NCI-H1048 (cell line): Measurements from ENCODE around the gene ANK3.

Source experiments
- DNase-seq: peaks from one replicate; lab custom pipeline; 2025; lab: John Stamatoyannopoulos, UW

Gene ANK3

DNA sequence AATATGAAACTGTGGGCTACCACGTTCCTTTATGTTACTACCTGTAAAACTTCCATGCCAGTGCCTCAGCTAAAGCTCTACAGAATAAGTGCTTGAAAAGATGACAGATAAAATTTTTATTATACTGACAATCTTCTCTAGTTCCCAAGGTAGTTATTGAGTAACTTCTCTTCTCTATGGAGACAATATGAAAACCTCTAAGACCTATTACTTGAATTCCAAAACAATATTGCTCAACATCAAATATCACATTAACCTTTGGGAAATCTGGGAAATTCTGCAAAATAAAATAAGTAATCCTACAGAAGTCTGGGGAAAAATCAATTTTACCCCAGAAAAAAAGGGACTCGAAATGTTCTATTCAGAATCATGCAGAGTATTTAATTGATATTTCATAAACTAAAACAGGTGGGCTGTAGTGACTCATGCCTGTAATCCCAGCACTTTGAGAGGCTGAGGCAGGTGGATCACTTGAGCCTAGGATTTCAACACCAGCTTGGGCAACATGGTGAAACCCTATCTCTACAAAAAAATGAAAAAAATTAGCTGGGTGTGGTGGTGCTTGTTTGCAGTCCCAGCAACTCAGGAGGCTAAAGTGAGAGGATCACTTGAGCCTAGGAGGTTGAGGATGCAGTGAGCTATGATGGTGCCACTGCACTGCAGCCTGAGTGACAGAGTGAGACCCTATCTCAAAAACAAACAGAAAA lies 23.8 kb upstream of the ANK3 start:
- DNase-seq, result no peak

DNA sequence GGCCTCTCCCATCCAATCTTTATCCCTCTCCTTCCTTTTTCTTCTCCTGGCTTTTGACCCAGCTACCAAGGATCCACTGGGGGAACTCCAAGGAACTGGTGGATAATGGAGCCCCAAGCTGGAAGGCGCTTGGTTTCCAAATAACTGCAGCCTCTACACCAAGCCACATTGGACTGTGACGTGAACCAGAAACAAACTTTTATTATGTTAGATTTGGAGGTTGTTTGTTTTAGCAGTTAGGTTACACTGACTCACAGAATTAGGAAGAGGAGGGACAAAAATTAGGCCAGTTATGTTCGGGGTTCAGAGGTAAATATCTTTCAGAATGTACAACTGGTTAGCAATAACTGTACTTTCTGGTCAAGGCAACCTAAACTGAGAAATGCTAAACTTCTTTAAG lies 21.3 kb upstream of the ANK3 start:
- no peak for DNase-seq

DNA sequence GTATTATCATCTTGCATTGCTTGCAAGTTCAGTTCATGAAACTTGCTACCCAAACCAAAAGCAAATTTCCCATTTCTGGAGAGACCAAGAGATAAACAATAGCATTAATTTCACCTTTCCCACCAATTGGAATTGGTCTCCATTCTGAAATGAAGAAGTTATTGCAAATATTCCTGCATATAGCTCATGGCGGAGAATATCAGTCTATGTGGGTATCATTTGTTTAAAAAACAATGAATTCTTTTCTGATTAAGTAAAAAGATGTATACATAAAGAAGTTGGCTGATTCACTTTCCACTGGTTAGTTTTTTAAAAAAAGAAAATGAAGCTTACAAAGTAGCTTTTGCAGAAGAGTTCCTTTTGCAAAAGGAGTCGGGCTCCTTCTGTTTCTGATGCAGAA lies 19.5 kb upstream of the ANK3 start:
- DNase-seq, result no peak

DNA sequence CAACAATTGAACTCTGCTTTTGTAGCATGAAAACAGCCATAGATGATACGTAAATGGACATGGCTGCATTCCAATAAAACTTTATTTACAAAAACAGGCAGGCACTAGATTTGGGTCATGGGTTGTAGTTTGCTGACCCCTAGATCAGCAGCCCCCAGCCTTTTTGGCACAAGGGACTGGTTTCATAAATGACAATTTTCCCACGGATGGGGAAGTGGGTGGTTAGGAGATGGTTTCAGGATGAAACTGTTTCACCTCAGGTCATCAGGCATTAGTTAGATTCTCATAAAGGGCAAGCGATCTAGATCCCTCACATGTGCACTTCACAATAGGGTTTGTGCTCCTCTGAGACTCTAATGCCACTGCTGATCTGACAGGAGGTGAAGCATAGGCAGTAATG lies 16.5 kb upstream of the ANK3 start:
- no peak for DNase-seq

DNA sequence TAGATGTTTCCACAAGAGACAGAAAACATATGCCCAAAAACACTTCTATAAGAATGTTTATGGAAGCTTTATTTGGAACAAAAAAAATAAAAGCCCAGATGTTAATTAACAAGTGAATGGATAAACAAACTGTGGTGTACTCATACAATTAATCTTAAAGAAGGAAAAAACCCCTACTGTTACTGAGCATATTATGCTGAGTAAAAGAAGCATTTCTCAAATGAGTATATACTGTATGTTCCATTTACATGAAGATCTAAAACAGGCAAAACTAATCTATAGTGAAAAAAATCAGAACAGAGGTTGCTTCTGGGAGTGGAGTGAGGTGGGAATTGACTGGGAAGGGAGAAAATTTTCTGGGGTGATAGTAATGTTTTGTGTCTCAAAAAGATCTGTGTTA lies 15.5 kb upstream of the ANK3 start:
- no peak for DNase-seq

DNA sequence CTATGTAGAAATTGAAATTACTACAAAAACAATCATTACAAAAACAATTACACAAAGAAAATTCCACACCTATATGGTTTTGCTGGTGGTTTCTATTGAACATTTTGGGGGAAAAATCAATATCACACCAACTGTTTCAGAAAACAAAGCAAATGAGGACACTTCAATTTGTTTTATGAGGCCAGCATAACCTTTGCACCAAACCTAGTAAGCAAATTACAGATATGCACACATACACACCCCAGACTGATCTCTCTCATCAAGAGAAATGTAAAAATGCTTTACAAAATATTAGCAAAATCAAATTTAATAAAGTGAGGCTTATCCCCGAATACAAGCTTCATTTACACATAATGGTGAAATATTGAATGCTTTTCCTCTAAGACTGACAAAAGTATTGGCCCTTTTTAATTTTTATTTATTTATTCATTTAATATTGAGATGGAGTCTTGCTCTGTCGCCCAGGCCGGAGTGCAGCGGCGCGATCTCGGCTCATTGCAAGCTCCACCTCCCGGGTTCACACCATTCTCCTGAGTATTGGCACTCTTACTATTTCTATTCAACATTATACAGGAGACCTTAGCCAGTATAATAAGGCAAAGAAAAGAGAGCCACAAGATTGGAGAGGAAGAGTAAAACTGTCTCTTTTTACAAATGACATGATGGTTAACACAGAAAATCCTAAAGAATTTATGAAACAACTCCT lies 13.6 kb upstream of the ANK3 start:
- DNase-seq, result no peak

DNA sequence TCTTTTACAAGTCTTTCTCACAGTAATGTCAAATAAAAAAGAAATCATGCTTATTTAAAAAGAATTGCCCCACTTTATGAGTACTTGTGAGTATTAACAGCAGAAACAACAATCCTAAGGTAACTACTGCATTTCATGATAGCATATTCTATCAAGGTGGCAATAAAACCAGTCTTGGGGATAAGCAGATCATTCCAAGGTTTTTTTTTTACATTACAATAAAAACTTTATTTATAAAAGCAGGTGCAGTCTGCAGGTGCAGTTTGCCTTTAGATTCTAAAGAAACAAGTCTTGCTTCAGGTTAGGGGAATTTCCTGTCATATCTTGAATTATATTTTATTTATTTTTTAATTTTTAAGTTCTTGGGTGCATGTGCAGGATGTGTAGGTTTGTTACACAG lies 10.7 kb upstream of the ANK3 start:
- DNase-seq, result no peak

DNA sequence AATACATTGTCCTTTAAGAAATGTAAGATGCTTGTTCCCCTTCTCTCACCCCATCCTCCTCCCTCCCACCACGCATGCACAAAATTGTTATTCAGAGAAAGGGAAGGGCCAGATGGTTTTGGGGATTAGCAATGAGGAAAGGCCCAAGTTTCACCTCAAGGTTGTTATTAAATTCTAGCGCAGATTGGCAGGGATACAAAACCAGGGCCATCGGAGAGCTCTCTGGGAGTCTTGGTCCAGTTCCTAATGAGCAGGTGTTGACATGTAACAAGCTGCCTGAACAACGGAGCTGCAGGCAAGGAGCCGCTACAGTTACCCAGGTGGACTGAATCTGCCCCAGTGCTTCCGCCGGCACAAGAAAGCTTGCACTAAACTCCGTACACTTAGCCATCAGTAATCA lies 9.7 kb upstream of the ANK3 start:
- DNase-seq, result no peak

DNA sequence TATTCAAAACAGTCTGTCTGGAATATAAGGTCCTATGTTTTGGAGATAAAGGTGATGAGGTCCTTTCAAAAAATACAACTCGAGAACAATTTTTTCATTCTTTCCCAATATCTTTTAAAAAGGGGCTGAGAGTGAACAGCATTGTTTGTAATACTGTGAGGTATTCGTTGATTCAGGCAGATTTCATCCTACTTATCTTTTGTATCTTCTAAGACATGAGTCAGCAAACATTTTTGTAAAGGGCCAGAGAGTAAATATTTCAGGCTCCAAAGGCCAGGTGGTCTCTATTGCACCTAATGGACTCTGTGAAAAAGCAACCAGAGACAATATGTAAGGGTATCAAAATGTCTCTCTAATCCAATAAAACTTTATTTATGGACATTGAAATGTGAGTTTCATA lies 8.1 kb upstream of the ANK3 start:
- DNase-seq, result no peak

DNA sequence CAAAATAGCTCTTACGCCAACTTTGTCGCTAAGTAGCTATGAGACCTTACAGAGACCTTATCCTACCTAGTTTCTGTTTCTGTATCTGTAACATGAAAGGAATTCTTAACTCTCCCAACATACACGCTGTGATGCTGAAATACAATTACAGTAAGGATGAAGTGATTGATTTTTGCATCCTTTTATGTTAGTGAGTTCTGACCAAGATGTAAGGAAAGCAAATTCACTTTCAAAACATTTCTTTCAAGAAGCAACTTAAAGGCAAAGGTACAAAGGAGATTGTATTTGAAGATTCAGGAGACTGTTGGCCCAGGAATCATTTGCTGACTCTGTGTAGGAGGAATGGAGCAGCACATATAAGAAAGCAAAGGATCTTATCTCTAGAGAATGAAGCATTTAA lies 7.1 kb upstream of the ANK3 start:
- DNase-seq, result no peak

DNA sequence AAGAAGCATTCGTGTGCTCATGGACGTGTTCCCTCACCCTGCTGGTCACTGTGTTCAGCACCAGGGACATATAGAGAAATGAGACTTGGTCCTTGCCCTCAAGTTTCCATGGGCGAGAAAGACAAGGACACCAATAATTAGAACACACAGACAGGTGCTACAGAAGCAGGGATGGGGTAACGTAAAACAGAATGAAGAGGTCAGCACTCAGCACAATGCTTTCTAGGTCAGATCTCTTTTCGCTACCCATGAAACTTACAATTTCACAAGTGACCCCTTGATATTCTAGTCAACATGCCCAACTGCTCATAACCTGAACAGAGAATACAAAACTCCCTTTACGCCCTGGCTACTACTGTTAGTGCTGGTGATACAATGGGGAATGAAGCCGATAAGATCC lies 6.0 kb upstream of the ANK3 start:
- no peak for DNase-seq

DNA sequence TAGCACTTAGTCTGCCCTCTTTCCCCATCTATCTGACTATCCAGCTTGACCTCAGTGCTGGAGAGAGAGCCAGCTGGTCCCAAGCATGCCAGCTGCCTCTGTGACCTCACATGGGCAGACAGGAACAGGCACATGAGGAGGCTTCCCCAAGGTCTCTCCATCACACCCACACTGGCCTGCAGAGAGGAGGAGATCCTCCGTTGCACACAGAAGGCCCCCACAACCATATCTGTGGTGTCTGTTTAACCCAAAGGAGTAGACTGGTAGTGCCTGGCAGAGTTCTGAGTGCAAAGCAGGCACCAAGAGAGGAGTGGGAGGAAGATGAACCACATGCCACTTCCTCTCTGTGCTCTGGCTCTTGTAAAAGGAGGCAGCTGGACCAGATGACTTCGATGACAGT lies 4.8 kb upstream of the ANK3 start:
- no peak for DNase-seq

DNA sequence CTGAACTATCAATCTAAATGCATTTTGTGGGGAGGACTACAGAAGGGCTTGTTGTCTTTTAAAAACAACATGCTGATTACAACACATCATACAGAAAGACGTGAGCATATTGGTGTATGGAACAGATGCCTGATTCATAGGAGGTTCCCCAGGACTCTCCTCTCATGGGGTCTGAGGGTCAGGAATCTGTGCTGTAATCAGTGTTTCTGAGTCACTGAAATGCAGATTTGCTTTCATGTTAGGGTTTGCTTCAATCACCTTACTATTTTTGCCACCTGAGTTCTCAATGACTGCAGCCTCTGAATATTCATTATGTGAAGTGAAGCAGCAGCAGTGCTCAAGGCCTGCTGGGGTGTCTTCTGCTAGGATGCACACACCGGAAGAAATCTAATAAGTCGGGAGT lies 550 bp upstream of the ANK3 start:
- DNase-seq, result no peak

DNA sequence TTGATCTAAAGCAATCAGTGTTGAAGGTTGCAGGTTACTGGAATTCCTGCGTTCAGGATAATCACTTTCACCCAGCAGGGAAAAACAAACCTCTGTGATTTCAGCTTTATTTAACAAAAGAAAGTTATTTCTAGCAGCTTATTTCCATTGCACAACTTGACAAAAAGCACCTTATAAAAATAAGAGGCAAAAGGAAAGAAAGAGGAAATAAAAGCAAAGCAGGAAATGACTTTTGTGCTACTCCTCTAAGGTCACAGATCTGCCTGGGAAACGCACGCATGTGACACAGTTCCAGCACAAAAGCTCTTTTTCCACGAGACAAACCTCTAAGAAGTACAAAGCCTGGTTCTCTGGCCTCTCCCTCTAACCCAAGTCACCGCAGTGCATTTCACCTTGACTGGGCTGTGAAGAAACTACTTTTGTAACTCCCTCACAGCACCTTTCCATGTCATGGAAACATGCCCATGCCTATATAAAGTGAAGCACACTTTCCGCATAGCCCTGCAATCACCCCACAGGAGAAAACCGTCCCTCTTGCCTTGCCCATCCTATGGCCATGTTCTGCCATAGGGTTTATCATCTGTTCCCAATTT lies 870 bp downstream of the ANK3 start:
- DNase-seq, result no peak

DNA sequence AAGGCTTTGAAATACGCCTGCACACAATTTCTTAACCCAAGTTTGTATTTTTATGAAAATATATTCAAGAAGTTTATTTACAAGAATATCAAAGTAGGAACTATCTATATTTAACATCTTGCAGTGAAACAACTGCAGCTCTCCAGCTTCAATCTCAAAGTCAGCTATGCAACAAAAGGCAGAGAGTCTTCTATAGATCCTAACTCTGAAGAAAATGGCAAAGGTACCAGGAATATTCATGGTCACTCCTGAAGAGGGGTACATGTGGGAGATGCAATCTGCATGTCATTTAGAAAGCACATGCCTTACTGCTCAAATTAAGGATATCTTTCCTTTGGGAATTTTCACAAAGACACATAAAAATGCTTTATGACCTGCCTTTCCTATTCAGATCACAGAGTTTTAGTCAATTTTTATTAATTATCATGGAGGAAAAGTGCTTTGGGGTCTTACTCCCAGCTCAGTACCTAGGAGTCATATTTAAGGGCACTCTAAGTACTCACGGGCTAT lies 1.5 kb downstream of the ANK3 start:
- no peak for DNase-seq

DNA sequence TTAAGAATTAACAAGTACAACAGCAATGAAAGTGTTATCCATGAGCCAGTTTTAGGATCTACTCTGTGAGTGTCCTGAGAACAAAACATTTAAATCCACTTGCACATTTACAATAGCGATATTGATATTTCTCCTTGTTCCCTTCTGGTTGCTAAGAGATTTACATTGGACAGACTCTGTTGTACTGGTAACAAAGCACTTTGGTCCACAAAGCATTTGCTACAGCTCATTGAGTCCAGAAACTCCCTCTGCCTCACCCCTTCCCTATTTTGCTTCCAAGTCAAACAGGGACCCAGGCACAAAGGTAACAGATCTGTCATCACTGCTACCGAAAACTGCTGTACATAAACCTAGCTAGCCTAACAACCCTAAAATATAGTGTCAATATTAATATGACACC lies 2.1 kb downstream of the ANK3 start:
- no peak for DNase-seq

DNA sequence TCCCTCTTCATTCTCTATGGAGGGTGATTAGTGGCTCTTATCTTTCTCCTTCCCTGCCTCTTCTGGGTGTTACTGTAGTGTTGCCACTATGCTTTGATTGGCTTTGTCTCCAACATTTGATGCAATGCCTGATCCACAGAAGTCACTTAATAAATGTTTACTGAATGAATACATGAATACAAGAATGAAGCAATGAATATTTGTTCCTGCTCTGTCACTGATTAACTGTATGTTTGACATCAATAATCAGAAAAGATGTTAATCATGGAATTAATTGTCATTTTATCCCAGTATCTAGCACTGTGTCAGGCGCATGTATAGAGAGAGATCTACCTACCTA lies 4.3 kb downstream of the ANK3 start:
- DNase-seq, result no peak

DNA sequence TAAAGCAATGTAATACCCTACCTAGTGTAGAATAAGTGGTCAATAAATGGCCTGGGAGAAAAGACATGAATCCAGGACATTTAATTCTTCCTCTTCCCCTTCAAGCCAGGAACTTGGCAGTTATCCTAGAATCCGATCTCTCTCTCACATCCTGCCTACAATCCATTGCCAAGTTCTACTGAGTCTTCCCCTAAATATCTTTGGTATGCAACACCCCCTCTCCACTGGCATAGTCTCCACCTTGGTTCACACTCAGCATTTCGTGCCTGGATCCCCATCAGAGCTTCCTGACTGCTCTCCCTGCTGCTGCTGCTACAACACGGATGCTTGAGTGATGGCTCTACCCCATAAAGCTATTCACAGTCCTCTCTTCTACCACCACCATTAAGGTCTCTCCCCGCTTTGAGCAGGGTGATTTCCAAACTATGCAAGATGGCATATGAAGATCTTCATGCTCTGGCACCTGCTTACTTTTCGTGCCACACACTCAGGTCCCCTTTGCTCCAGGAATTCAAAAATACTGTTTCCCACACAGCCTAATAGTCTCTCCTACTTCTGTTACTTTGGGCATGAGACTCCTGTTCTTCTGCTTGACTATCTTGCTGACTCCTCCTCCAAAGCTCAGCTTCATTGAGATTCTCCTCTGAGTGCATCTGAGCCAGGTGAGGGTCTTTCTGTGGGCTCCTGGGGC lies 4.8 kb downstream of the ANK3 start:
- no peak for DNase-seq

DNA sequence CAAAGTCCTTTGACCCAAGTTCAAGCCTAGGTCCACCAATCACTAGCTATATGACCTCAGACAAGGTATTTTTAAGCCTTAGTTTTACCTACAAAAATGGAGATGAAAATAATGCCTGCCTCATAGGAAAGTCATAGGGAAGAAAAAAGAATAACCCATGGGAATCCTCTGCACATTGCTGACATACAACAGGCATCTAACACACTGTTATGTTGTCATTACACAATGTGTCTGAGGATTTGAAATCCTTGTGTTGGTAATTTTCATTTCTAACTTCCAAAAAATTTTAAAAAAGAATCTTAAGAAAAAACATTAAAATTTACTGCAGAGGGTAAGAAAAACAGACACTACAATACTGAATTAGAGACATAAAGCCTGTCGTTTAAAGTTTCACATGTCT lies 5.7 kb downstream of the ANK3 start:
- no peak for DNase-seq

DNA sequence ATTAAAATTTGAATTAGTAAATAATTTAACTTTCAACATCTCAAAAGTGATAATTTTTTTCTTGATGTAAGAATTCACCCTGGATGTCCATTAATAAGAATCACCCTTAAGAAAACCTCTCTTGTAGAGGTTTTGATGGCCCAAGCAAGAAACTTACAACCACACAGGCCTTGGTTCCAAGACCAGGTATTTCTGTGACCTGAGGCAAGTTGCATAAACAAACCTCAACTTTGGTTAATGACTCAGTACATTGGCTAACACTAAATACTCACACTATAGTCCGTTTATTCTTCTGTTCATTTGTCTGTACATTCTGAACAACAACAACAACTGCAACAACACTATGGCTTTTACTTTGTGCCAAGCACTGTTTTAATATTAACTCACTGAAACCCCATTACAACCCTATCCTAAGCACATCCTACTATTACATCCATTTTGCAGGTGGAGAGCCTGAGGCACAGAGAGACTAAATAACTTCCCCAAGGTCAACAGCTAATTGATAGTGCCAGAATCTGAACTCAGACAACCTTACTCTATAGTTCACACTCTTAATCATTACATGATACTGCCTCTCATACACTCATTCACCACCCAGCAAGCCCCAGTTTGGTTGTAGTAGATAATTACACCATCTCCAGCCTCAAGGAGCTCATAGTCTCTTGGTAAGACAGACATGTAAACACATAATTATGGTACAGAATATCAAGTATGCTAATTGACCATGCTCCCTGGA lies 6.6 kb downstream of the ANK3 start:
- no peak for DNase-seq

DNA sequence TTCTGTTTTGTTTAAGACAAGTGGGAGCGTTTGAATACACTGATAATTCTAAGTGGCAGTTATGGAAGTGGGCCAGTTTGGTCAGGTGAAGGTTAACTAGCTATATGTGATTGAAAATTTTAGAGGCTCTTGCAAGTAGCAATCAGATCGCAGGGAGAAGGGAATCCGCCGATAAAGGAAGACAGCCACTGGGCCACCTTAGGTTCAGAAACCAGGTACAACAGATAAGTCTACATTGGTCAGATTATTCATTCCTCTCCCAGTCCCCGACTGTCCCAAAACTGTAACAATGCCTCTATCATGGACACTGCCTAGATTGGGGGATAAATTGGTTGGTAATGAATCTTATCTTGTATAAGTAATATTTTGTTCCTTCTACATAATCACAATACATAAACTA lies 8.9 kb downstream of the ANK3 start:
- DNase-seq, result no peak

DNA sequence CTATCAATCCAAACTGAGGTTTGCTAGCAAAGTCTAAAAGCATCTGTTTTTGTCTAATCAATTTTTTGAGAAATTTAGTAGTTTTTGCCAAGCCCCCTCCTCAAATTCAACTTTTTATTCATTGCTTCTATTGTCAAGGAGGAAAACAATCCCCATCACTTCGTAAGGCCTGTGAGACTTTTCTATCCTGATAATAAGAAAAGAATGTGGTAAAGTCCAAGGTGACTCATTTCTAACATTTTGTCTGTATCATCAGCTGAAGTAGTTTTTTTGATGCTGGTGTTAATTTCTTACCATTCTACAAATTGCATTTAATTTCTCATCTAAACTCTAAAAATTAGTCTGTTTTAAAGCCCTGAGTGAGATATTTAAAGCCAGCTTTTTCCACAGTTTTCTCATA lies 11.7 kb downstream of the ANK3 start:
- DNase-seq, result no peak

DNA sequence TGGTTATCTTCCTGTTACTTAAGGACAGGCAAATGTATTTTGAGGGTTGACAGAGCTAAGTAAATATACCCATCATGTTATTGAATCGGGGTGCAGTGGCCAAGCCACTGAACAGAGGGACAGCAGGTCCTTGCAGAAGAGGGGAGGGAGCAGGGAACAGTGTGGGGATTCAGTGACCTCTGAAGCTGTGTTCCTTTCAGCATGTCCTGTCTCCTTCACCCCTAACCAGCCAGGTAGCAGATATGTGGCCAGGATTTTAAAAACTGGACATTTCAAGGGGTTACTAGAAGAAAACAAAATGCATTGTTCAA lies 12.7 kb downstream of the ANK3 start:
- no peak for DNase-seq
